NCI-H187 treated with DMSO at 0.1 percent for 48 hours (cell line): ENCODE data around the gene BCAS3.
"Not testable (repeated sequence)": the region's sequence is repeated elsewhere in the genome, so short reads cannot be mapped to it uniquely, and the experiment has no call there.

Experiments
- DNase-seq: peaks from one replicate; lab custom pipeline; 2025; lab: John Stamatoyannopoulos, UW

Gene BCAS3

DNA sequence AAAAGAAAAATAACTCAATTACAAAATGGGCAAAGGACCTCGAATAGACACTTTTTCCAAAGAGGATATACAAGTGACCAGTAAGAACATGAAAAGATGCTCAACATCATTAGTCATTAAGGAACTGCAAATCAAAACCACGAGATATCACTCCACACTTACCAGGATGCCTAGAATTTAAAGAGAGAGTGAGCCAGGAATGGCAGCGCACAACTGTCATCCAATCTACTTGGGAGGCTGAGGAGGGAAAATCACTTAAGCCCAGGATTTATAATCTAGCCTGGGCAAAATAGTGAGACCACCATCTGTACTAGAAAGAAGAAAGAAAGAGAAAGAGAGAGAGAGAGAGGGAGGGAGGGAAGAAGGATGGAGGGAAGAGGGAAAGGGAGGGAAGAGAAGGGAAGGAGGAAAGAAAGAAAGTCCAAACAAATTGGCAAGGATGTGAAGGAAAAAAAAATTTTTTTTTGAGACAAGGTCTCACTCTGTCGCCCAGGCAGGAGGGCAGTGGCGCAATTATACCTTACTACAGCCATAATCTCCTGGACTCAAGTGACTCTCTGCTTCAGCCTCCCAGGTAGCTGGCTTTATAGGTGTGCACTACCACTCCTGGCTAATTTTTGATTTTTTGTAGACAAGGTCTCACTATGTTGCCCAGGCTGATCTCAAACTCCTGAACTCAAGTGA is 744.6 kb downstream of the BCAS3 start:
- DNase-seq: no peak

DNA sequence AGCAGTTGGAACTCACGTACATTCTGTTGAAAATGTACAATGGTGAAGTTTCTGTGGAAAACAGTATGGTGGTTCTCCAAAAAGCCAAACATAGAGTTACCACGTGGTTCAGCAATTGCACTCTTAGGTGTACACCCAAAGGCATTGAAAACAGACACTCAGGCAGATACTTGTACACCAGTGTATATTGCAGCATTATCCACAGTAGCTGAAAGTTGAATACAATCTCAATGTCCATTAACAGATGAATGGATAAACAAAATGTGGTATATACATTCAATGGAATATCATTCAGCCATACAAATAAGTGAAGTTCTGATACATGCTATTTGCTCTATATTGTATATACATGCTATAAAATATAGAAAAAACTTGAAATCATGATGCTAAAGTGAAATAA is 745.2 kb downstream of the BCAS3 start:
- no peak for DNase-seq

DNA sequence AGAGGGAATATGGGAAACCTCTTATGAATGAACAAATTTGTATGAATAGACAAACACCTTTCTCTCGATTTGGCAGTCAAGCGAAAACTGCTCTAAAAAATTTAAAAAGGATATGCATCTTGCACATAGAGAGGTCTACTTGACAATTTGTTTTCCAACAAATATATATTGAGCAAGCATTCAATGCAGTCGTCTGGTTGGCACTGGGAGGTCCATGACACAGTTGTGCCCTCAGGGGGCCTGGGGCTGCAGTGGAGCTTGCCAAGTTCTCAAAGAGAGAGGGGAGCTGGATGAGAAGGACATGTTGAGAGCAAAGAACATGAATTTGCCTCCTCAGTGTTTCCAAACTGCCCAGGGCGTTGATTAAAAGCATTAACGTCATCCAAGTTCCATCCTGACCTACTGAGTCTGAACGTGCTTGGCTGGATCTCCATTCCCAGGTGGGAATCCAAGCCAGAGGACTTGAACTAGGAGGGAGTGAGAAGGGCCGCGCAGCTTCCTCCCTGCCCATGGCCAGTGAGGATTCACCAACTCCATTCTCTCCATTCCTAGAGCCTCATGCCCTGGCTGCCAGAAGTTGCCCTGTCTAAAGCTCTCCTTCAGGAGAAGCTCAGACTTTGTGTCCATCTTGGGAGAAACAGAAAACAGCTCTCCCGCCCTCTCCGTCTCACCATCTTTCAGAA is 746.5 kb downstream of the BCAS3 start:
- DNase-seq: no peak

DNA sequence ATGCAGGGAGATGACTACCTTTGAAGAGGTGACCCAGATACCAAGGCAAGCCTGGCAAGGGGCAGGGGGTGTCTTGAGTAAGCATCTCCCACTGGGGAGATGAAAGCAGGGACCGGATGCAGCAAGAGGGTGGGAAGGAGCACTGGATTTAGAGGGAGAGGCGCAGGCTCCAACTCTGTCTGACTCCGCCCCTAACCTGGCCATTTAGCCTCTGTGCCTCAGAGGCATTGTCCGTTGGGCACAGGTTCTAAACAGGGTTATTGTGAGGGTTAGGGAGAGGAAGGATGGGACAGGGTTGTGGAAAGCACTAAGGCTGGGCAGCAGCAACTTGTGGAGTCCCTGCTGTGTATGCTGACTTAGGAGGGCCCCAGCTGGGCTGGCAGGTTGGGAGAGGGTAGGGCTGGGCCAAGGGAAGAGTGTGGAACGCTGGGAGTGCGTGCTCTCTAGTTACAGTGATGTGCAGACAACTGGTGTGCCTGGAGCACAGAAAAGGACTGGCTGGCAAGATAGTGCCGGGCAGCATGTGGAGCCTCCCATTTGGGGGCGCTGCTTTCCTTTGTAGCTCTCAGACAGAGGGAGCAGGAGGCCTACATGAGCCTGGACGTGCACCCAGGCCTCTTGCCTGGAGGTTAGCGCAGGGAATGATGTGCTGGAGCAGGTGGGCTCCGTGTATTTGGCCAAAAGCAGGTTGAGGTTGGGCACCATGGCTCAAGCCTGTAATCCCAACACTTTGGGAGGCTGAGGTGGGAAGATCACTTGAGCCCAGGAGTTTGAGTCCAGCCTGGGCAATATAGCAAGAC is 748.2 kb downstream of the BCAS3 start:
- no peak for DNase-seq

DNA sequence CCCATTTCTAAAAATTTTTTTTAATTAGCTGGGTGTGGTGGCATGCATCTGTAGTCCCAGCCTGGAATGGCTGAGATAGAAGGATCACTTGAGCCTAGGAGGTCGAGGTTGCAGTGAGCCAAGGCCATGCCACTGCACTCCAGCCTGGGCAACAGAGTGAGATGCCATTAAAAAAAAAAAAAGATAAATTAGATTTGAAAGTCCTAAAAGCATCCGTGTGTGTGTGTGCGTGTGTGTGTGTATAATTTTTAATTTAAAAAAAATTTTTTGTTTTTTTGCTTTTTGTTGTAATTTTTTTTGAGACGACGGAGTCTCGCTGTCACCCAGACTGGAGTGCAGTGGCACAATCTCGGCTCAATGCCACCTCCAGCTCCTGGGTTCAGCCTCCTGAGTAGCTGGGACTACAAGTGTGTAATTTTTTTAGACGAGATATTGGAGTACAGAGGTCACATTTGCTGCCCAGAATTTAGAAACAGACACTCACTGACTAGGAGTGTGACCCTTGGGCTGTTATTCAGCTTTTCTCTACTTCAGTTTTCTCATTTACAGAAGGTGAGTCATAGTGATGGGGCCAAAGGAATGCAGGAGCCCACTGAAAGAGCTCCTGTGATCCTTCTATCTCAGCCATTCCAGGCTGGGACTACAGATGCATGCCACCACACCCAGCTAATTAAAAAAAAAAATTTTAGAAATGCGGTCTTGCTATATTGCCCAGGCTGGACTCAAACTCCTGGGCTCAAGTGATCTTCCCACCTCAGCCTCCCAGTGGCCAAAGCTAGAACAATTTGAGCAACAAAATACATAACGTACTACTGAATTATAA is 749.0 kb downstream of the BCAS3 start:
- no peak for DNase-seq

DNA sequence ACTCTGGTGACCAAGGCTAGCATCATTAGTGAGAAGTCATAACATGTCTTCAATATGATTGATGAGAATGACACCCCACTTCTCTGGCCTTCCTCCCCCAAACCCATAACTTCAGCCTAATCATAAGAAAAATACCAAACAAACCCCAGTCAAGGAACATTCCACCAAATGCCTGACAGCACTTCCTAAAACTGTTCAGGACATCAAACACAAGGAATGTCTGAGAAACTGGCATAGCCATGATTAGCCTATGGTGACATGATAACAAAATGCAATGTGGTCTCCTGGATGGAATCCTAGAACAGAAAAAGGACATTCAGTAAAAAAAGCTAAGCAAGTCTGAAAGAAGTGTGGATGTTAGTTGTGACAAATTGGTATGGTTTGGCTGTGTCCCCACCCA is 749.9 kb downstream of the BCAS3 start:
- DNase-seq: no peak

DNA sequence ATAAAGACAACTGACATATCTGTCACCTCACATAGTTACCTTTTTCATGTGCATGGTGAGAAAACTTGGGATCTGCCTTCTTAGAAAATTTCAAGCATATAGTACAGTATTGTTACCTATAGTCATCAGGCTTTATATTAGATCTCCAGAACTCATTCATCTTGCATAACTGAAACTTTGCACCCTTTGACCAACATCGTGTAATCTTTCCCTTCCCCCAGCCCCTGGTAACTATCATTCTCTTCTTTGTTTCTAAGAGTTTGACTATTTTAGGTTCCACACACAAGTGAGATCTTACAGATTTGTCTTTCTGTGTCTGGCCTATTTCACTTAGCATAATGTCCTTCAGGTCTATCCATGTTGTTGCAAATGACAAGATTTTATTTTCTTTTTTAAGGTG is 751.6 kb downstream of the BCAS3 start:
- DNase-seq: no peak

DNA sequence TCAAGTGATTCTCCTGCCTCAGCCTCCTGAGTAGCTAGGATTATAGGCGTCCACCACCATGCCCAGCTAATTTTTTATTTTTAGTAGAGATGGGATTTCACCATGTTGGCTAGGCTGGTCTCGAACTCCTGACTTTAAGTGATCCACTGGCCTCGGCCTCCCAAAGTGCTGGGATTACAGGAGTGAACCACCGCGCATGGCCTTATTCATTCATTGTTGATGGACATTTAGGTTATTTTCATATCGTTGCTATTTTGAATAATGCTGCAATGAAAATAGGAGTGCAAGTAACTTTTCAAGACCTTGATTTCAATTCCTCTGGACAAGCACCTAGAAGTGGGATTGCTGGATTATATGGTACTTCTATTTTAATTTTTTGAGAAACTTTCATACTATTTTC is 752.2 kb downstream of the BCAS3 start:
- DNase-seq: not testable (repeated sequence)

DNA sequence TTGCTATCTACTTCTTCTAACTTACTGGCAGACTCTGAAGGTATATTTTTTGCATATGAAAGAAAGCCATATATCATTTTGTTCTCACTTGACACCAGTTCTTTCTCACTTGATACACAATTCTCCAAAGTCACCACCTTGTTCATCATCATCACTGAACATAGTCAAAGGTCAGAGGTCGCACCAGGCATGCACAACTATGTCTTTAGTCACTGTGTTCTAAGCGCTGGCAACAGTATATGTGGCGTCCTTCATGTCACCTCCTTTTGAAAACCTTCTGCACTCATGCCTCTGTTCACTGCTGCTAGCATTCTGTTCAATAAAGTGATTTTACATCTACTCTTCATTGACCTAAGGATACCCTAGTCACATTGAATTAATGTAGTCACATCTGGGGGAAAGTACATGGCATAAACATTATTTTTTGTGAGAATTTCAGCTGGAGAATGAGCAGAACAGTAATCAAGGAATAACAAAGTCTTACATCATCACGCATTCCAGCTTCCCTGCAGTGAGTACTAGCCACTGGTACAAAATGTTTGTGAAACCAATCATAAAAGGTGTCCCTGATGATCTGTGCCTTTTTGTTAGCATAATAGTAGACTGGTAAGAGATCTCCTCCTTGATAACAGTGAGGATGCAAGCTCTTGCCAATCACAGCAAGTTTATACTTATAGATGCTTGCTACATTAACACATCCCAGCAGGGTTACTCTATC is 754.1 kb downstream of the BCAS3 start:
- DNase-seq: no peak

DNA sequence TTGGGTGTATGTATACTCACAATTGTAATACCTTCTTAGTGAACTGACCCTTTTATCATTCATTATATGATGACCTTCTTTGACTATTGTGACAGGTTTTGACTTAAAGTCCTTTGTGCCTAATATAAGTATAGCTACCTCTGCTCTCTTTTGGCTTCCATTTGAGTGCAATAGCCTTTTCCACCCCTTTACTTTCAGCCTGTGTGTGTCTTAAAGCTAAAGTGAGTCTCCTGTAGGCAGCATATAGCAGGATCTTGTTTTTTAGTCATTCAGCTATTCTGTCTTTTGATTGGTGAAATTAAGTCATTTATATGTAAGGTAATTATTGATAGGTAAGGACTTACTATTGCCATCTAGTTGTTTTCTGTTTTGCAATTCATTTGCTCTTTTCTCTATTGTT is 758.6 kb downstream of the BCAS3 start:
- no peak for DNase-seq

DNA sequence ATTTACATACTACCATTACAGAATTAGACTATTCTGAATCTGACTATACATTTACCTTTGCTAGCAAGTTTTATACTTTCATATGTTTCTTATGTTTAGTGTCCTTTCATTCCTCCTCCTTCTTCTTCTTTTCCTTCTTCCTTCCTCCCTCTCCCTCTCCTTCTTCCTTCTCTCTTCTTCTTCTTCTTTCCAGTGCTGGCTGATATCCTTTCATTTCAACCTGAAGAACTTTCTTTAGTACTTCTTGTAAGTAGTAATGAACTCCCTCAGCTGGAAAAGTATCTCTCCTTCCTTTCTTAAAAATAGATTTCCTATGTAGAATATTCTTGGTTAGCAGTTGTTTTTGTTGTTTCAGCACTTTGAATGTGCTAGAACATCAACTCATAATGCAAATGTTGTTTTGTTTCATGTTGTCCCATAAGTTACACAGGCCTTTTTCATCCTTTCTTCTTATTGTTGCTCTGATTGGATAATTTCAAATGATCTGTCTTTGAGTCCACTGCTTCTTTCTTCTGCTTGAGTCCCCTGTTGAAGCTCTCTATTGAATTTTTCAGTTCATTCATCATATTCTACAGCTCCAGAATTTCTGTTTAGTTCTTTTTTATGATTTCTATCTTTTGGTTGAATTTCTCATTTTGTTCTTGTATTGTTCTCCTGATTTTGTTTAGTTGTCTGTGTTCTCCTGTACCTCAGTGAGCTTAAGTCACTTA is 759.5 kb downstream of the BCAS3 start:
- DNase-seq: no peak

DNA sequence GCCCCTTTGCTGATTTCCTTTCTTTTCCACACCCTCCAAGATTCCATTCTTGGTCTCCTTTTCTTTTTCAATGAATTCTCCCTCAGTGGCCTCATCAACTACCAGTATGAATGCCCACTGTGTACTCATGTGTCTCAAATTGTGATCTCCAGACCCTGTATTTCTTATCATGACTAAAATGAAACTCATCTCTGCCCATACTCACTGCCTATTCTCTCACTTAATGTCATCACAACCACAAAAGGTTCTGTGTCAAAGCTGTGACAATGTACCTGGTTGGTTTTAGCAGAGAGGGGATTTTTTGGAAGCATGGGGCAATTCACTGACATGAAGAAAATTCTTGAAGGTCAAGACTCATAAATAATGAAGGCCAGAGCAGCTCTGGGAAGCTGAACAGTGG is 763.0 kb downstream of the BCAS3 start:
- no peak for DNase-seq

DNA sequence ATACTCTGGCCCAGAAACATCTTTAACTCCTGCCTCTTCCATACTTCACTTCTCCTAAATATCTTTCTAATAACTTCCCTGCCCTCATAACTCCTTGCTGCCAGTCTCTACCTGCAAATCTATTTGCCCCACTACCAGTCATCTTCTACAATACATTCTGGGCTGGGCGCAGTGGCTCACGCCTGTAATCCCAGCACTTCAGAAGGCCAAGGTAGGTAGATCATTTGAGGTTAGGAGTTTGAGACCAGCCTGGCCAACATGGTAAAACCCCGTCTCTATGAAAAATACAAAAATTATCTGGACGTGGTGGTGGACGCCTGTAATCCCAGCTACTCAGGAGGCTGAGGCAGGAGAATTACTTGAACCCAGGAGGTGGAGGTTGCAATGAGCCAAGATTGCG is 763.9 kb downstream of the BCAS3 start:
- DNase-seq: not testable (repeated sequence)

DNA sequence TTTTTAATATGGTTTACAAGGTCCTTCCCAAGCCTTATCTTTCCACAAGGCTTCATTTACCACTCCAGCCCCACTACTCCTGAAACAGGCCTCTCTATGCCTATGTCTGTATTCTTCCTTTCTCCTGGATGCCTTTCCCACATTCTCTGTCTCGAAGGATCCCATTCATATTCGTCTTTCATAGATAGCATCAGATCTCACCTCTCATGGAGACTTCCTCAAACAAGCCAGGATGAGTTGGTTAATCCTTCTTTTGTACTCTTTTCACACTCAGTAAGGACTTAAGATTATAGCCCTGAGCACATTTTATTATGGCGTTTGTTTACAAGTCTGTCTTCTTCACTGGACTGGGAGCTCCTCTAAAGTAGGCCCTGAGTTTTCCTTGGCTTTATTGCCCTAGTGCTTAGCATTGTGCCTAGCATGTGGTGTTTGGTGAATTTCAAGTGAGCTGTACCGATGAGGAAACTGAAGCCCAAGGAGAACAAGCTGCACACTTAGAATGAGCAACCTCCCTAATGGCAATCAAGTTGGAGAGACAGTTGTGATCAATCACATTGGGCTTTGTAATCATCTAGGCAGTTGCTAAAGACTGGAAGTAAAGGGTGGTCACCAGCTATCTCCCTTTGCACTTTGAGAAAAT is 764.6 kb downstream of the BCAS3 start:
- no peak for DNase-seq
